ENCODE results near the gene PIK3R1. TPM values are rescaled to one million over a fixed set of nuclear protein-coding genes. Genes with fewer than 3 reads are reported as not detected.

The PIK3R1 gene
- total RNA-seq, 1 experiment from 2014 or later: 11.3 TPM

- Histone ChIP-seq H3T11ph (ENCODE audit: low read length) (no peak overlapping the region), H3K79me2 (ENCODE audit: insufficient read depth, low read length) (no peaks in the 10 kb centered on the region), H2AFZ (ENCODE audit: low read length) (no peak overlapping the region), H3K4me1 (ENCODE audit: insufficient read depth, low read length) (no peaks in the 10 kb centered on the region; the same call in 1 of the 2 replicates), H4K5ac (ENCODE audit: insufficient read length, low read depth, low read length) (no peak overlapping the region), H2BK120ac (ENCODE audit: low read depth, low read length, poor library complexity, severe bottlenecking) (no peak overlapping the region), H2BK15ac (ENCODE audit: low read depth, low read length) (no peak overlapping the region), H4K91ac (ENCODE audit: insufficient read length, low read depth, low read length) (no peak overlapping the region), H2AK5ac (ENCODE audit: insufficient read length, low read length) (no peak overlapping the region), H3K4me2 (ENCODE audit: insufficient read depth, insufficient read length, low read length) (no peak overlapping the region), H3K79me1 (ENCODE audit: insufficient read depth, low read depth, low read length, poor library complexity, severe bottlenecking) (no peaks in the 10 kb centered on the region), H2BK5ac (ENCODE audit: insufficient read length, low read length) (no peak overlapping the region), H3K27me3 (ENCODE audit: insufficient read depth, low read length) (no peaks in the 10 kb centered on the region), H3K23me2 (ENCODE audit: insufficient read length, low read depth, low read length, poor library complexity, severe bottlenecking) (no peaks in the 10 kb centered on the region), H3K9ac (ENCODE audit: extremely low read depth, insufficient read length, low read length) (no peak overlapping the region), H3K4ac (ENCODE audit: low read depth, low read length) (no peak overlapping the region), H2BK20ac (ENCODE audit: low read depth, low read length, poor library complexity, severe bottlenecking) (no peak overlapping the region), H3K56ac (ENCODE audit: insufficient read length, low read depth, low read length) (no peak overlapping the region), H4K8ac (replicated peaks; ENCODE audit: insufficient read length, low read depth, low read length) (no peak overlapping the region), H3K27ac (ENCODE audit: insufficient read length, low read depth, low read length) (no peak overlapping the region), H4K20me1 (ENCODE audit: control insufficient read depth, insufficient read depth, insufficient read length) (no peaks in the 10 kb centered on the region), H3K9me3 (ENCODE audit: control insufficient read depth, low read depth, low read length) (no peaks in the 10 kb centered on the region), H3K18ac (ENCODE audit: insufficient read length, low read depth, low read length) (no peak overlapping the region), H2BK12ac (ENCODE audit: insufficient read length, low read depth, low read length) (no peak overlapping the region), H3K14ac (ENCODE audit: insufficient read depth, low read length) (no peak overlapping the region), H3K23ac (ENCODE audit: insufficient read length, low read depth, low read length) (no peak overlapping the region)
- peaks cover 5 to 6% of the 10 kb centered on the region in 2 experiments; a peak in 2 of 4 replicates for H3K4me1 Mint-ChIP-seq
- WGBS (ENCODE audit: extremely low coverage, insufficient read length, low lambda C conversion rate): no CpG with 5 or more reads among the region's 4 CpGs
- no peak for DNase-seq
- no peak for TF ChIP-seq CTCF (conservative IDR thresholded peaks at IDR 0.05)
- H3K27me3 Mint-ChIP-seq (ENCODE audit: low read depth): no peaks in the 10 kb centered on the region
- H3K27ac Mint-ChIP-seq: no peak overlapping the region
- H3K36me3 Mint-ChIP-seq (ENCODE audit: insufficient read depth in 1 of 3, low read depth in 3 of 3): peaks cover 0 to 9% (median 4%) of the 10 kb centered on the region in 3 experiments; a peak in 4 of 7 replicates
- H3K4me3 Mint-ChIP-seq: no peak overlapping the region
- peaks cover 7 to 8% of the 10 kb centered on the region in 2 experiments; a peak in 3 of 5 replicates for H3K9me3 Mint-ChIP-seq
These were observed 129.0 kb downstream of the PIK3R1 start for GRCh38 chr5:68344447-68345111.

Measured in H9 (cell line).